DOHH2 (cell line): ENCODE results near the gene PDE11A.

Source experiments
- EZH2phosphoT487 ChIP-seq: fragments of 200-600 bp; sonication (generic); IDR thresholded peaks from 2 replicates; pipeline ENCODE4 v1.6.1; 2017; ENCODE audit warnings: borderline replicate concordance, mild to moderate bottlenecking, antibody characterized with exemption, low read length, moderate library complexity, mixed read lengths
- TF ChIP-seq, protein P1 (sequence below): fragments of 200-600 bp; sonication (generic); IDR thresholded peaks from one replicate; pipeline ENCODE4 v1.5.1; 2014; ENCODE audit warnings: antibody characterized with exemption, mild to moderate bottlenecking, low read depth, low read length; ENCODE audit not compliant: poor library complexity, severe bottlenecking

GRCh38 chr2:177830881-177831386 is 241.6 kb downstream of the PDE11A start:
- TF ChIP-seq, protein P1, sequence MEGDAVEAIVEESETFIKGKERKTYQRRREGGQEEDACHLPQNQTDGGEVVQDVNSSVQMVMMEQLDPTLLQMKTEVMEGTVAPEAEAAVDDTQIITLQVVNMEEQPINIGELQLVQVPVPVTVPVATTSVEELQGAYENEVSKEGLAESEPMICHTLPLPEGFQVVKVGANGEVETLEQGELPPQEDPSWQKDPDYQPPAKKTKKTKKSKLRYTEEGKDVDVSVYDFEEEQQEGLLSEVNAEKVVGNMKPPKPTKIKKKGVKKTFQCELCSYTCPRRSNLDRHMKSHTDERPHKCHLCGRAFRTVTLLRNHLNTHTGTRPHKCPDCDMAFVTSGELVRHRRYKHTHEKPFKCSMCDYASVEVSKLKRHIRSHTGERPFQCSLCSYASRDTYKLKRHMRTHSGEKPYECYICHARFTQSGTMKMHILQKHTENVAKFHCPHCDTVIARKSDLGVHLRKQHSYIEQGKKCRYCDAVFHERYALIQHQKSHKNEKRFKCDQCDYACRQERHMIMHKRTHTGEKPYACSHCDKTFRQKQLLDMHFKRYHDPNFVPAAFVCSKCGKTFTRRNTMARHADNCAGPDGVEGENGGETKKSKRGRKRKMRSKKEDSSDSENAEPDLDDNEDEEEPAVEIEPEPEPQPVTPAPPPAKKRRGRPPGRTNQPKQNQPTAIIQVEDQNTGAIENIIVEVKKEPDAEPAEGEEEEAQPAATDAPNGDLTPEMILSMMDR: no peak
- no peak for TF ChIP-seq EZH2phosphoT487
